Measurements from ENCODE around the gene PPP1R9B.

DNA sequence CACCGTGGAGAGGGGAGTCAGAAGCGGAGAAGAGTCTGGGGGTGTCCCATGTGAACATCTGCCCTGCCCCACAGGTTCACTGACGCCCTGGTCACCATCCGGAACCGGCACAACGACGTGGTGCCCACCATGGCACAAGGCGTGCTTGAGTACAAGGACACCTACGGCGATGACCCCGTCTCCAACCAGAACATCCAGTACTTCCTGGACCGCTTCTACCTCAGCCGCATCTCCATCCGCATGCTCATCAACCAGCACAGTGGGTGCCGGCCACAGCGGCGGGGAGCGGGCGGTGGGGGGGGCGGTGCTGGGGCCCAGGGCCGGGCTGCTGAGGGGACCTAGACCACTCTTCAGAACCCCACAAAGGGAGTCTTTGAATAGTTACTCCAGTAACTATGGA lies 44.7 kb downstream of the PPP1R9B start:
- TF ChIP-seq, protein P1, sequence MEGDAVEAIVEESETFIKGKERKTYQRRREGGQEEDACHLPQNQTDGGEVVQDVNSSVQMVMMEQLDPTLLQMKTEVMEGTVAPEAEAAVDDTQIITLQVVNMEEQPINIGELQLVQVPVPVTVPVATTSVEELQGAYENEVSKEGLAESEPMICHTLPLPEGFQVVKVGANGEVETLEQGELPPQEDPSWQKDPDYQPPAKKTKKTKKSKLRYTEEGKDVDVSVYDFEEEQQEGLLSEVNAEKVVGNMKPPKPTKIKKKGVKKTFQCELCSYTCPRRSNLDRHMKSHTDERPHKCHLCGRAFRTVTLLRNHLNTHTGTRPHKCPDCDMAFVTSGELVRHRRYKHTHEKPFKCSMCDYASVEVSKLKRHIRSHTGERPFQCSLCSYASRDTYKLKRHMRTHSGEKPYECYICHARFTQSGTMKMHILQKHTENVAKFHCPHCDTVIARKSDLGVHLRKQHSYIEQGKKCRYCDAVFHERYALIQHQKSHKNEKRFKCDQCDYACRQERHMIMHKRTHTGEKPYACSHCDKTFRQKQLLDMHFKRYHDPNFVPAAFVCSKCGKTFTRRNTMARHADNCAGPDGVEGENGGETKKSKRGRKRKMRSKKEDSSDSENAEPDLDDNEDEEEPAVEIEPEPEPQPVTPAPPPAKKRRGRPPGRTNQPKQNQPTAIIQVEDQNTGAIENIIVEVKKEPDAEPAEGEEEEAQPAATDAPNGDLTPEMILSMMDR (conservative IDR thresholded peaks at IDR 0.05; ENCODE audit: low read depth, low read length), result no peak
- TF ChIP-seq EZH2 (IDR thresholded peaks at IDR 0.05; ENCODE audit: borderline replicate concordance, low read depth, low read length, poor library complexity, severe bottlenecking), result no peak
